ENCODE data around the gene PRSS27.
"Not testable (repeated sequence)": the region's sequence is repeated elsewhere in the genome, so short reads cannot be mapped to it uniquely, and the experiment has no call there.

The PRSS27 gene

DNA sequence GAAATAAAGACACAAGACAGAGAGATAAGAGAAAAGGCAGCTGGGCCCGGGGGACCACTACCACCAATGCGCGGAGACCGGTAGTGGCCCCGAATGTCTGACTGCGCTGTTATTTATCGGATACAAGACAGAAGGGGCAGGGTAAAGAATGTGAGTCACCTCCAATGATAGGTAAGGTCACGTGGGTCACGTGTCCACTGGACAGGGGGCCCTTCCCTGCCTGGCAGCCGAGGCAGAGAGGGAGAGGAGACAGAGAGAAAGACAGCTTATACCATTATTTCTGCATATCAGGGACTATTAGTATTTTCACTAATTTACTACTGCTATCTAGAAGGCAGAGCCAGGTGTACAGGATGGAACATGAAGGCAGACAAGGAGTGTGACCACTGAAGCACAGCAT lies 50.4 kb downstream of the PRSS27 start:
- not testable (repeated sequence) for H3K36me3 Mint-ChIP-seq, H3K27me3 Mint-ChIP-seq, H3K27ac Mint-ChIP-seq, H3K9me3 Mint-ChIP-seq
- peaks cover 37% of the 10 kb centered on the region for H3K4me1 Mint-ChIP-seq
- H3K4me3 Mint-ChIP-seq, result peak overlapping the region; percentile 73

GRCh38 chr16:2666671-2667070 lies 53.4 kb downstream of the PRSS27 start:
- not testable (repeated sequence) for H3K9me3 Mint-ChIP-seq, H3K27ac Mint-ChIP-seq, H3K27me3 Mint-ChIP-seq, H3K36me3 Mint-ChIP-seq, H3K4me3 Mint-ChIP-seq
- peaks cover 50% of the 10 kb centered on the region for H3K4me1 Mint-ChIP-seq

DNA sequence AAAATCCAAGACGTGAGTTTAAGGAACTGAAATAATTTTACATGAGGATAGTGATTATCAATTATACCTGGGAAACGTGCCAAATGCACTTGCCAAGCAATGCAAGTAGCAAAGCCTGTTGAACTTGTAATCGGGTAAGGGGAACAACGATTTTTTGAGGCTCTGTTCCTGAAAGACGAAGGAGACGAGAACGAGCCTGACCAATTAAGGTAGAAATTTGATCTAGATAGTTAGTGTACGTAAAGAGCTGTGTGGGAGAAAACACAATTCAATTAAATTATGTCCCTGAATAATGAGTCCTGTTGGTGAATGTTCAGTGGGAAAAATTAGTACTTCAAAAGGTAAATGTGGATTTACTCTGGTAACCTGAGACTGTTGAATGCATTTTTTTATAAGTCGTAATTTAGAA lies 55.4 kb downstream of the PRSS27 start:
- Mint-ChIP-seq H3K36me3 (peaks cover 6% of the 10 kb centered on the region), H3K9me3 (no peaks in the 10 kb centered on the region), H3K4me3 (no peak overlapping the region), H3K27ac (no peak overlapping the region), H3K27me3 (no peaks in the 10 kb centered on the region), H3K4me1 (peaks cover 47% of the 10 kb centered on the region)

GRCh38 chr16:2663553-2664546 lies 56.2 kb downstream of the PRSS27 start:
- no peaks in the 10 kb centered on the region for H3K27me3 Mint-ChIP-seq
- H3K9me3 Mint-ChIP-seq, result no peaks in the 10 kb centered on the region
- peaks cover 6% of the 10 kb centered on the region for H3K36me3 Mint-ChIP-seq
- H3K4me3 Mint-ChIP-seq, result peak overlapping the region; percentile 67
- H3K27ac Mint-ChIP-seq, result peak overlapping the region; percentile 96
- H3K4me1 Mint-ChIP-seq, result peaks cover 42% of the 10 kb centered on the region

Data from activated naive CD4-positive, alpha-beta T cell treated with anti-CD3 and anti-CD28 coated beads, Interleukin-2, amount 50 U/mL, for 24 hours (primary cell).